Measurements from ENCODE around the gene BRIP1.
"Not testable (repeated sequence)": the region's sequence is repeated elsewhere in the genome, so short reads cannot be mapped to it uniquely, and the experiment has no call there.

Gene BRIP1

DNA sequence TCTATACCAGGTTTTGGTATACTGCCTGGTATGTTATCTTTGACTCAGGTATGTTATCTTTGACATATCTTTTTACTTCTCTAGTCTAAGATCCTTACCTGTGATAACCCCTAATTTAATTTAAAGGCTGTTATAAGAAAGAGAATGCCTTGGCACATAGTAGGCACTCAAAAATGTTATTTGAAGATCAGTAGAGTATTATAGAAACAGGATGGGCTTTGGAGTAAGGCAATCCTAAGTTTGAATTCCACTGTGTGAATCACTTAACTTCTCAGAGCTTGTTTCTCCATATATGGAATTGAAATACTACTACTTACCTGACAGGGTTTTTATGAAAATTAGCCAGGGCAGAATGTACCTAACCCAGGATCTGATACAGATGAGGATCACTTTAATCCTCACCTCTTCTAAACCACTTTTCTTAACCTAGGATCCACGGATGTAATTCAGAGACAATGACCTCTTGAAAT lies 1.2 kb downstream of the BRIP1 start:
- DNase-seq = no peak

DNA sequence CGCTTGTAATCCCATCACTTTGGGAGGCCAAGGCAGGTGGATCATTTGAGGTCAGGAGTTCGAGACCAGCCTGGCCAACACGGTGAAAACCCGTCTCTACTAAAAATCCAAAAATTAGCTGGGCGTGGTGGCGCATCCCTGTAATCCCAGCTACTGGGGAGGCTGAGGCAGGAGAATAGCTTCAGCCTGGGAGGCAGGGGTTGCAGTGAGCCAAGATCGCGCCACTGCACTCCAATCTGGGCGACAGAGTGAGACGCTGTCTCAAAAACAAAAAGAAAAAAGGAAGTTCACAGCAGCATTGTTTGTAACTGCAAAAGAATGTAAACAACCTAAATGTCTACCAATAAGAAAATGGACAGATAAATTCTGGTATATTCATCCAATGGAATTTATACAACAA lies 2.9 kb downstream of the BRIP1 start:
- not testable (repeated sequence) for DNase-seq

DNA sequence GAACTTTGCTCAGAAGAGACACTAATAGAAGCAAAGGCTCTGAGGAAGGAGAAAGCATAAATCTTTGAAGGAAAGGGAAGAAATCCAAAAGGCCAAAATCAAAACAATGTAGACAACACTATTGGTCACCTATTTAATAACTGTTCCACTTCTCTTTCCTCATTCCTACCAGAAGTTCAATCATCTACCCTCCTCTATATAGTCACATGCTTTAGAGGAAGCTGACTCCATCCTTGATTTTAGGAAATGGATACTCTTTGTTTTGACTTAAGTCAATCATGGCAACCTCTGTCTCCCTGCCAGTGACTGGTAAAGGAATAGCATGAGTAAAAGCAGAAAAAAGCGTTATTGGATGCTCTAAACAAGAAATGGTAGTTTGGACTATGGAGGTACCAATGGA lies 7.3 kb downstream of the BRIP1 start:
- no peak for DNase-seq

DNA sequence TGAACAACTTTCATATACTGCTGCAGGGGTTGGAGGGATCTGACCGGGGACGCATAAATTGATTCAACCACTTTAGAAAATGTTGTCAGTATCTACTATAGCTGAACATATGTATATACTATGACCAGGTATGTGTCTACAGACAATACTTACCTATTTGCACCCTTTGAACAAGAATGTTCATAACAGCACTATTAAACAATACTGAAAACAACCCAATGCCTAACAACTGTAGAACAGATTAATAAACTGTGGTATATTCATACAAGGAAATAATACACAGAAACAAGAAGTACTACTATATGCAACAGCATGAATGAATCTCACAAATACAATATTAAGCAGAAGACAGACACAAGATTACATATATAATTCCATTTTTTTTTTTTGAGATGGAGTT lies 10.5 kb downstream of the BRIP1 start:
- DNase-seq = no peak

DNA sequence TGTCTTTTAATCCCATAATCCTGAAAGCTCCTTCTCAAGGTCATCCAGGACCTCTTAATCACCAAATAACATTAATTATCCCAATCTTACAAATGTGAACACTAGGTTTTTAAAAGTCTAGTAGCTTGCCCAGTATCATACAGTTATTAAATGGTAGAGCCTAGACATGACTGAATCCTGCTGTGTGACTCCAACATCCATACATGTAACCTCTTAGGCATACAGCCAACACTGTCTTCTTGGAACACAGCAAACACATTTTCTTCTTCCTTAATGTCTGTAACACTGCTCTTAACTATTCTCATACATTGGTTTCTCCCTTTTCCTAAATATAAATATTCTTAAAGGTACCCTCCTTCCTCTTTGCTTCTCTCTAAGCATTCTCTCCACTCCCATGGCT lies 13.7 kb downstream of the BRIP1 start:
- no peak for DNase-seq

DNA sequence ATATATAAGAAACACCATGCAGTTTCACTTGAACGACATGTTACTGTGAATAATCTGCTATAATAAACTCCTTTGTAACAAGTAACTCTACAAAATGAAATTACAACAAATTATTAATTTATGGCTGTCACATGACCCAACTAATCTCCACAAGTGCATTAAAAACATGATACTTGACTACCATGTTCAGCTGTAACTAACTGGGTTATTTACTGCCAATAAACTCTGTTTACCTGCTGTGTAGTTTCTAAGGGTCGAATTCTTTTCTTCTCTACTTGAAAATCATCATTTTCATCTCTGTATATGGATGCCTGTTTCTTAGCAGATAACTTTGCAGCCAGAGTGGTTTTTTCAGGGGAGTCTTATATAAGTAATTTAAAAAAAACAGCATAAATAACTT lies 14.4 kb downstream of the BRIP1 start:
- no peak for DNase-seq

DNA sequence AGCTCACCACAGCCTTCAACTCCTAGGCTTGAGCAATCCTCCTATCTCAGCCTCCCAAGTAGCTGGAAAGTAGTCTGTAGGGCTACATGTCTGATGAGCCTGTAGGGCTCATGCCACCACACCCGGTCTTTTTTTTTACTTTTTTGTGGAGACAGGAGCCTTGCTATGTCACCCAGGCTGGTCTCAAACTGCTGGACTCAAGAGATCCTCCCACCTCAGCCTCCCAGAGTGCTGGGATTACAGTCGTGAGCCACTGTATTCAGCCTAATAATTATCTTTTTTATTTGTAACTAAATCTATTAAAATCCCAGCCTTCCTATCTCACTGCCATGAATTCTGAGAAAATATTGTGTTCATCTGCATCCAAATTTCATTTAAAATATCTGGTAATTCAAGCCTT lies 15.1 kb downstream of the BRIP1 start:
- no peak for DNase-seq

DNA sequence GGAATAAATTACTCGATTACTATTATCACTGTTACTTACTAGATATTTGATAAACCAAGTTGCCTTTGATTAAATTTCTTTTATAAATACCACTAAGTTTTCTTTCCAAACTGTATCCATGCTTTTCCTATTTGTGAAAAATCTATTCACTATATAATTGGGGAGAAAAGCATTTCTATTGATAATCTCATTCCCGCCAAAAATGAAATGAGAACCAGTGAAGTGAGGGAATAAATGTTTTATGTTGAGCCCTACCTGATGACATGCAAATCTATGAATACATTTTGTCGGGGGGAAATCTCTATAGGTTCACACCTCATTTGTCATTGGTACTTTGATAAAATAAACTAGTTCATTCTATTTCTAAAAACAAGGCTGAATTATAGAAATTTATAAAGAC lies 15.7 kb downstream of the BRIP1 start:
- DNase-seq = no peak

DNA sequence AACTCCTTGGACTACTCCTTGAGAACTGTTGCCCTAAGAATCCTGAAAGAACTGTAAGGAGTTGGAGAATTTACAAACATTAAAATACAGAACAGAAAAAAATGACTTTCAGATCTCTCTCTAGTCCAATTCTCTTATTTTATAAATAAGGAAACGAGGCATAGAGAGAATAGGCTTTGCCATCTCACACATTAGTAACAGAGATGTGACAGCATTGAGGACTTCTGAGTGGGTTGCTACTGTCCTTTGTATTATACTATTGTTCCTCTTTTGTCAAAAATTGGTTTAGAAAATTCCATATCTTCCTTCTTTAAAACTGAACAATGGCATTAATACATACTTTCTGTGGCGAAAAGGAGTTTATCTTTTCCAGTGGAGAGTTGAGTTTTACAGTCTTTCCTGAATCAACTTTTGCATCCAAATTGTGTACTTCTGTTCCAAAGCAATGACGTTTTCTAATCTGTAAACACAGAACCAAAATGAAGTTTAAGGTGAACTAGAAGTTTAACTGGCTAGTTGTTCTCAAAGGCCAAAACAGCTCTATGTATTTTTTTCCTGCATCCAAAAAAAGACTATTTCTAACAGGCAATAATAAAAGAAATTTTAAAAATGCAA lies 16.5 kb downstream of the BRIP1 start:
- DNase-seq = no peak

DNA sequence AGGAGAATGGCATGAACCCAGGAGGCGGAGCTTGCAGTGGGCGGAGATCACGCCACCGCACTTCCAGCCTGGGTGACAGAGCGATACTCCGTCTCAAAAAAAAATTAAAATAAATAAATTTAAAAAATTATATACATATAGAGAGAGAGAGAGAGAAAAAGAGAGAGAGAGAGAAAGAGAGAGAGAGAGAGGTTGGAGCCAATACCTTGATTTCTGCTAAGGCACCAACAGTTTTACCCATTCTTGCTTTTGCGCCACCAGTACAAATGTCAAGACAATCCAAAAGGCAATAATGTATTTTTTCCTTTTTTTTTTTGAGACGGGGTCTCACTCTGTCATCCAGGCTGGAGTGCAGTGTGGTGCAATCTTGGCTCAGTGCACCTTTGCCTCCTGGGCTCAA lies 17.2 kb downstream of the BRIP1 start:
- DNase-seq = no peak

DNA sequence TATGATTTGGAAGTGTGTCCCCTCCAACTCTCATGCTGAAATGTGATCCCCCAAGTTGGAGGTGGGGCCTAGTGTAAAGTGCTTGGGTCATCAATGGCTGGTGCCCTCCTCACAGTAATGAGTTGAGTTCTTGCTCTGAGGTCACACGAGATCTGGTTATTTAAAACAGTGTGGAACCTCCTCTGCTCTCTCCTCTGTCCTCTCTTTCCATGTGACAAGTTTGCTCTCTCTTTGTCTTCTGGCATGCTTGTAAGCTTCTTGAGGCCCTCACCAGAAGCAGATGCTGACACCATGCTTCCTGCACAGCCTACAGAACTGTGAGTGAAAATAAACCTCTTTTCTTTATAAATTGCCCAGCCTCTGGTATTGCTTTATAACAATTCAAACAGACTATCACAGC lies 19.9 kb downstream of the BRIP1 start:
- DNase-seq = no peak

DNA sequence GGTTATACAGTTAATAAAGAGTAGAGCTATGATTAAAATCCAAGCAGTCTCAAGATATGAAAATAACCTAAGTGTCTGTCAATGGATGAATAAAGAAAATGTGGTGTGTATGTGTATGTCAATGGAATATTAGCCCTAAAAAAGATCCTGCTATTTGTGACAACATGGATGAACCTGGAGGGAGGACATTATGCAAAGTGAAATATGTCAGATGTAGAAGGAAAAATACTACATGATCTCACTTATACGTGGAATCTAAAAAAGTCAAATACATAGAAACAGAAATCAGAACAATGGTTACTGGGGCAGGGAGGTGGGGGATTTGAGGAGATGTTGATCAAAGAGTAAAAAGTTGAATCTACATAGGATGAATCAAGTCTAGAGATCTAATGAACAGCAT lies 20.4 kb downstream of the BRIP1 start:
- no peak for DNase-seq

DNA sequence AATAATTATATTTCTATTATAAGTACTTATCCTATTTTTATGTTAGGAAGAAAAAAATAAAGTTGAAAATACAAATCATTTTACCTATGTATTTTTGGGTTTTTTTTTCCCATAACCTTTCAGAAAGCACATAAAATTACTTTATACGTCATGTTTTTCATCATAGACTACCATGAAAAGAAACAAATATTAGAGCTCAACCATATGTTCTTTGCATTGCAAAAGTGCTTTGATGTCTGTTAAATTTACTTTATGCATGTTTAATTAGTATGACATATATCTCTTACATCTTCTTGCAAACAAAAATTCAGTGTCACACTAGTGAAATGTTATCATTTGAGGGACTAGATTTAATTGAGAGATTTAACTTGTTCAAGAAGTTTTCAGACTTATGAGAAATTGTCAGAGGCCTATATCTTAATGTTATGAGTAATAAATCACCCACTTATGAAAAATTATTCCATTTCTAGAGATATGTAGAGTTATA lies 24.0 kb downstream of the BRIP1 start:
- DNase-seq = no peak

DNA sequence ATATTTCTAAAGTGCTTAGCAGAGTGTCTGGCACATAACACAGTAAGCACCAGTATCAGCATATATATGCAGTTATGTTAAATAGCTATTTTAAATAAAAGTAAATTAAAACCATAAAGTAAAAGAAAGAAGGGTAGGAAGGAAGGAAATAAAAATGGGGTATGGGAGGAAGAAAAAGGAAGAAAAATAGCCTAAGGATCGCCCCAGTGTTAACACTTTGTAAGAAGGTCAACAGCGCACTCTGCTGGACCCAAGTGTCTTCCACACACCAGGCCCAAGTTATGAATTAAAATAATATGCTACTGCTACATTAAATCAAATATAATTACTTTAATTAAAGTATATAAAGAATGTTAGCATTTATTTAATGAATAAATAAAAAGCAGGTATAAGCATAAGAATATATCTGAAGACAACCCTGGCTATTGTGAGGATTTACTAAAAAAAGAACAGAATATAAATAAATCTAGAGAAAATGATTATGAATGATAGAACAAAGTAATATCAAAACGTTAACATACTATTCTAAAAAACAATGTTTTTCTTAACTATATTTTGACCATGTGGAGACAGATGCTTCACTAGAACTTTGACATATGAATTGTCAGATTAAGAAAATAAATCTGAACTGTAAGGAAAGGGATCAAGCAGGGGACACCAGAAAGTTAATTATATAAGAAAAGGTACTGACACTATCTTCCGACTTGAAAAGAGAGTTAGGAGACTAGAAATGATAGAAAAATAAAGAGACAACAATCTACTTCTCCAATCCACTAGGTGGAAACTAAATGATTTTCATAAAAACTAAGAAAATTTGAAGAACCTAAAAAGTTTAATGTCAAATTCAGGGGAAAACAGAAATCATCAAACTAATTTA lies 25.9 kb downstream of the BRIP1 start:
- peak in 2 of 4 experiments; percentile 1 to 10 for DNase-seq

DNA sequence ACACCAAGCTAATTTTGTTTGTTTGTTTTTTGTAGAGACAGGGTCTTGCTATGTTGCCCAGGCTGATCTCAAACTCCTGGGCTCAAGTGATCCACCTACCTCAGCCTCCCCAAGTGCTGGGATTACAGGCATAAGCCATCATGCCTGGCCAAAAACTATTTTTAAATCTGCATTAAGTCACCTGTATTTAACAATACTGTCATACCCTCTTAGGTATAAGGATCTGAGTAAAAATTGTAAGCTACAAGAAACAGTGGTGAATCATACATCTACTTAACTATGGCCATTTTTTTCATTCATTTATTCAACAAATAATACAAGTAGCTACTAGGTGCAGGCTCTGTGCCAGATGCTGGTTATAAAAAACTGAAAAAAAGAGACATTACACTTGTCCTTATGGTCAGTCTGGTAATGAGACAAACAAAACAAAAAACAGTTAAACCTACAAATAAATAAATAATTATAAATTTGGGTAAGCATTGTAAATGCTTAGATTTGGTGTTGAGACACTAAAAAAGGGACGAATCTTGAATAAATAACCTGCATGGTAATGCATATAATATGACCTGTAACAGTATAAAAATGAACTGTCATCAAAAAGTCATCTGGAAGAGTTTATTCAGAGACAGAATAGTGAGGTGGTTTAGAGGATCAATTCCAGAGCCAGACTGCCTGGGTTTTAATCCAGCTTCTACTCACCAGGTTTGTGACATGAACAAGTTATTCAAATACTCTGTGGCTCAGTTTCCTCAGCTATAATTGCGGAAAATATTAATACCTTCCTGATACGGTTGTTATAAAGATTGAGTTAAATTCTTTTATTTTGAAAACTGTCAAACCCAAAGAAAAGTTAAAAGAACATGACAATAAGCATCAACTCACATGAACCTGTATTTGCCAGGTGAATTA lies 26.8 kb downstream of the BRIP1 start:
- DNase-seq = no peak

DNA sequence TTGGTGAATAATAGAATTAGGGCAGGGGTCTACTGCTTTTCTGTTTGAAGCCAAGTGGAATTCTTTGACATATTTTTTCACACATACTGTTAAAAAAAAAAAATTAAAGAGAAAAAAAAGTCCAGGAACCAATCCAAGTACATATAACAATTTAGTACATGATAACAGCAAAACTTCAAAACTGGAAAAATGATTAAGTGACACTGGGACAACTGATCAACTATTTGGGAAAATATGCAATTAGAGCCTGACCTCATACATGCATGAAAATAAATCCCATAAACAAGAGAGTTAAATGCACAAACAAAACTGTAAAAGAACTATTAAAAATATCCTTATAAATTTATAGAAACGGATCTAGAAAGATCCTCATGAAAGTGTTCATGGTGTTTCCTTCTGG lies 27.7 kb downstream of the BRIP1 start:
- no peak for DNase-seq

DNA sequence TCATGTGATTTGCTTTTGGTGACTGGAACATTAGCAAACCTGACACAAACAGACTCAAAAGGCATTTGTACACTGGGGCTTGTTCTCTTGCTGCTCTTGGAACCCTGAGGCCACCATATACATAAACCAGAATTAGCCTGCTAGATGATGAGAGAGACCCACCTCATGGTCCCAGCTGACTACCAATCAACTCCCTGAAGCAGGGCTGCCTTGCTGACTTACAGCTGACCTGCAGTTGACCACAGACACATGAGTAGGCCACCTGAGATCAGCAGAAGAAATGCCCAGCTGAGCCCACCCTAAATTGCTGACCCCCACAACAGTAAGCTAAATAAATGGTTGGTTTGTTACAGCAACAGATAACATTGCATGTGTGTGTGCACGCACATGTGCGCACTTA lies 28.7 kb downstream of the BRIP1 start:
- no peak for DNase-seq

DNA sequence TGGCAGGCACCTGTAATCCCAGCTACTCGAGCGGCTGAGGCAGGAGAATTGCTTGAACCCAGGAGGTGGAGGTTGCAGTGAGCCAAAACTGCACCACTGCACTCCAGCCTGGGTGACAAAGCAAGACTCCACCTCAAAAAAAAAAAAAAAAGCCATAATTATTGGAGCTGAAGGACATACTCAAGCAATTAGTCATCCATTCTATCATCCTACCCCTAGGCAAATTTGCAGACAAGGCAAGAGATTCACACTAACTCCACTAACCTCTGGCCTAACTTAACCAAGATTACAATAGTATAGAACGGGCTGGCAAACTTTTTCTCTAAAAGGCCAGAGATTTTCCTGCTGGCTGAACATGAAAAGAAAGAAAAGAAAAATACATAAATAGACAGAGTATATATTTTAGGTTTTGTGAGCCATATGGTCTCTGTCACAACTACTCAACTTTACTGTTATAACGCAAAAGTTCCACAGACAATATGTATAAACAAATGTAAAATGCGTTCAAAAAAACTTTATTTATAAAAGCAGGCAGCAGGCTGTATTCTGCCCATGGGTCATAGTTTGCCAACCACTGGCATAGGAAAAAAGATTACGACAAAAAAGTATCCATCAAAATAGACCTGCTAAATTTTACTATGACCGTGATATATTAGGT lies 29.7 kb downstream of the BRIP1 start:
- no peak for DNase-seq

DNA sequence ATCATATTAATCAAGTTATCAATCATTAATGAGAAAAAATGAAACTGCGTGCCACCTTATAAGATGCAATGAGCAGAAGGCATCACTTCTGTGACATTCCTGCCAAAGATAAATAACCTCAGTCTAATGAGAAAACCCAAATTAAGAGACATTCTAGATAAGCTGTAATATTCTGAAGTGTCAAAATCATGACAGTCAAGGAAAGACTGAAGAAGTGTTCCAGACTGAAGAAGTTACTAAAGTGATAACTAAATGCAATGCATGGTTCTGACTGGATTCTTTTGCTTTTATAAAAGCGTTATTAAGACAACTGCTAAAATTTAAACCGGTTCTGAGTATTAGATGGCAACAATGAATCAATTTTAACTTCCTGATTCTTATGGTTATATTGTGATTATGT lies 30.9 kb downstream of the BRIP1 start:
- no peak for DNase-seq

DNA sequence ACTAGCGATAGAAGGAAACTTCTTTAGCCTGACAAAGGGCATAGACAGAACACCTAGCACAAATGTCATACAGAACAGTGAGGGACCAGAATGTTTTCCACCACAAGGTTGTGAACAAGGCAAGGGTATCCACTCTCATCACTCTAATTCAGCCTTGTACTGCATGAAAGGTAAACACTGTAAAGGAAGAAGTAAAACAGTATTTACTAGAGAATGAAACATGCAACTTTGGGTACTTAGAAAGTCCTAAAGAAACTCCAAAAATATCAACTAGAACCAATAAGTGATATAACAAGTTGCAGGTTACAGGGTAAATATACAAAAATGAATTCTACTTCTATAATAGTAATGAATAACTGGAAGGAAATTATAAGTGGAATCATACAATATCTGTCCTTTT lies 32.2 kb downstream of the BRIP1 start:
- no peak for DNase-seq

DNA sequence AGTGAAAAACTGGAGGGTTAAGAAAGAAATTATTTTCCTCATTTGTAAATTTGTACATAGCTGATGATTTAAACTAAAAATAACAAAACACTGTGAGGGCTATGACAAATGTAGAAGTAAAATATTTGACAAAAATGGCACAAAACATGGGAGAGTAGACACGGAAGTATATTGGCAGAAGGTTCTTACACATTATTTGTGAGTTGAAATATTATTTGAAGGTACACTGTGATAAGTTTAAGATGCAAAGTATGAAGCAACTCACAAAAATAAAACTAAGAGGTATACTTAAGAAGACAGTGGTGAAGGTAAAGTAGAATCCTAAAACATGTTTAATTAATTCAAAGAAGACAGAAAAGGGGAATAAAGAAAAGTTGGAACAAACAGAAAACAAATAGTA lies 34.6 kb downstream of the BRIP1 start:
- no peak for DNase-seq

DNA sequence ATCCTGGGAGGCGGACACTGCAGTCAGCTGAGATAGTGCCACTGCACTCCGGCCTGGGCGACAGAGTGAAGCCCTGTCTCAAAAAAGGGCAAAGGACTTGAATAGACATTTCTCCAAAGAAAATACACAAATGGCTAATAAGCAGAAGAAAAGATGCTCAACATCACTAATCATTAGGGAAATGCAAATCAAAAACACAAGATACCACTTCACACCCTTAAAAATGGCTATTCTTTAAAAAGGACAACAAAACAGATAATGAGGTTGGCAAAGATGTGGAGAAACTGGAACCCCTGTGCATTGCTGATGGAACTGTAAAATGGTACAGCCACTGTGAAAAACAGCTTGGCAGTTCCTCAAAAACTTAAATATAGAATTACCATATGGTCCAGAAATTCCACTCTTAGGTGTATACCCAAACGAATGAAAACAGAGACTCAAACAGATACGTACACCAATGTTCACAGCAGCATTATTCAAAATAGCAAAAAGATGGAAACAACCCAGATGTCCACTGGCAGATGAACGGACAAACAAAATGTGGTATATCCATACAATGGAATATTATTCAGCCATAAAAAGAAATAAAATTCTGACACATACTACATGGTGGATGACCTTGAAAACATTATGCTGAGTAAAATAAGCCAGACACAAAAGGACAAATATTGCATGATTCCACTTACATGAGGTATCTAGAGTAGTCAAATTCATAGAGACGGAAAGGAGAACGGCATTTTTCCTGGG lies 35.5 kb downstream of the BRIP1 start:
- no peak for DNase-seq

All from activated naive CD4-positive, alpha-beta T cell (primary cell).